Activated CD4-positive, CD25-positive, alpha-beta regulatory T cell treated with anti-CD3 and anti-CD28 coated beads, Interleukin-2, amount 50 U/mL, for 24 hours (primary cell): ENCODE results near the gene ISY1.
A peak's percentile ranks its signal among the peaks of the same experiment; 100 is the strongest.
"Not testable (repeated sequence)": the region's sequence is repeated elsewhere in the genome, so short reads cannot be mapped to it uniquely, and the experiment has no call there.

Experiments used
- ATAC-seq, 2 donors: fragments of 150-1000 bp; cut with Tn5 transposase; one replicate each; pipeline ENCODE4 v1.10.0; 2021; ENCODE audit warnings: mild to moderate bottlenecking in 1 of 2, moderate library complexity in 1 of 2

ISY1 gene

GRCh38 chr3:129166579-129167332 is 5.9 kb upstream of the ISY1 start:
- ATAC-seq = no peak

GRCh38 chr3:129165594-129165993 is 4.7 kb upstream of the ISY1 start:
- not testable (repeated sequence) for ATAC-seq

GRCh38 chr3:129164500-129164899 is 3.6 kb upstream of the ISY1 start:
- ATAC-seq = no peak

GRCh38 chr3:129162729-129163579 is 2.1 kb upstream of the ISY1 start:
- no peak for ATAC-seq

GRCh38 chr3:129161860-129162271 is 1.0 kb upstream of the ISY1 start:
- no peak for ATAC-seq

GRCh38 chr3:129144786-129145185 is 16.1 kb downstream of the ISY1 start:
- no peak for ATAC-seq

- ATAC-seq = not testable (repeated sequence)
Observed at GRCh38 chr3:129141011-129141410, 19.9 kb downstream of the ISY1 start.

GRCh38 chr3:129139911-129140310 is 21.0 kb downstream of the ISY1 start:
- no peak for ATAC-seq

GRCh38 chr3:129136275-129136674 is 24.6 kb downstream of the ISY1 start:
- ATAC-seq = not testable (repeated sequence)

GRCh38 chr3:129132097-129132866 is 28.6 kb downstream of the ISY1 start:
- ATAC-seq = no peak

GRCh38 chr3:129131465-129132088 is 29.3 kb downstream of the ISY1 start:
- no peak for ATAC-seq

GRCh38 chr3:129130291-129130813 is 30.5 kb downstream of the ISY1 start:
- no peak for ATAC-seq

GRCh38 chr3:129128357-129129155 is 32.3 kb downstream of the ISY1 start:
- no peak for ATAC-seq

GRCh38 chr3:129126726-129127280 is 34.1 kb downstream of the ISY1 start:
- no peak for ATAC-seq

GRCh38 chr3:129123314-129124060 is 37.4 kb downstream of the ISY1 start:
- ATAC-seq = no peak

- ATAC-seq = no peak
Observed at GRCh38 chr3:129122412-129123011, 38.4 kb downstream of the ISY1 start.

- ATAC-seq = peak; percentile 40 to 47
Observed at GRCh38 chr3:129121792-129122411, 39.0 kb downstream of the ISY1 start, which contains the start of gene RAB43. Gene RAB43 (minus strand): TSS chr3:129121804. CDS start chr3:129121489, 315 bp downstream.

- ATAC-seq = peak; percentile 18
Observed at GRCh38 chr3:129121016-129121791, 39.7 kb downstream of the ISY1 start.
